Measurements from ENCODE around the gene BYSL.

GRCh38 chr6:41896281-41896680 is 25.0 kb upstream of the BYSL start:
- TF ChIP-seq CREM (IDR thresholded peaks at IDR 0.05; ENCODE audit: low read depth), result no peak
- TF ChIP-seq REST (IDR thresholded peaks at IDR 0.05; ENCODE audit: low read depth, low read length), result no peak
- no peak for TF ChIP-seq CTCF (IDR thresholded peaks at IDR 0.05 in 2 of 3, conservative IDR thresholded peaks at IDR 0.05 in 1 of 3; ENCODE audit: control insufficient read depth in 2 of 3, extremely low read depth in 1 of 3, insufficient read depth in 1 of 3, low read depth in 3 of 3, low read length in 3 of 3)
- TF ChIP-seq BRCA1 (IDR thresholded peaks at IDR 0.05; ENCODE audit: low read depth, low read length), result no peak

Measured in GM12878 (cell line).